LNCaP clone FGC (cell line): ENCODE results near the gene KCNK15.

ENCODE experiments used
- DNase-seq: peaks from one replicate; pipeline ENCODE4 v3.0.0-alpha.2; 2011; ENCODE audit warnings: low read depth
- H3K4me3 ChIP-seq: 2 replicates; pipeline ENCODE4 v1.5.1; 2011; ENCODE audit warnings: mild to moderate bottlenecking, low read depth, low read length, control low read depth
- CTCF ChIP-seq: IDR thresholded peaks from 2 replicates; pipeline ENCODE4 v1.5.1; 2012; ENCODE audit warnings: mild to moderate bottlenecking; ENCODE audit not compliant: control insufficient read depth, insufficient read depth; ENCODE audit errors: extremely low read depth

KCNK15 gene

DNA sequence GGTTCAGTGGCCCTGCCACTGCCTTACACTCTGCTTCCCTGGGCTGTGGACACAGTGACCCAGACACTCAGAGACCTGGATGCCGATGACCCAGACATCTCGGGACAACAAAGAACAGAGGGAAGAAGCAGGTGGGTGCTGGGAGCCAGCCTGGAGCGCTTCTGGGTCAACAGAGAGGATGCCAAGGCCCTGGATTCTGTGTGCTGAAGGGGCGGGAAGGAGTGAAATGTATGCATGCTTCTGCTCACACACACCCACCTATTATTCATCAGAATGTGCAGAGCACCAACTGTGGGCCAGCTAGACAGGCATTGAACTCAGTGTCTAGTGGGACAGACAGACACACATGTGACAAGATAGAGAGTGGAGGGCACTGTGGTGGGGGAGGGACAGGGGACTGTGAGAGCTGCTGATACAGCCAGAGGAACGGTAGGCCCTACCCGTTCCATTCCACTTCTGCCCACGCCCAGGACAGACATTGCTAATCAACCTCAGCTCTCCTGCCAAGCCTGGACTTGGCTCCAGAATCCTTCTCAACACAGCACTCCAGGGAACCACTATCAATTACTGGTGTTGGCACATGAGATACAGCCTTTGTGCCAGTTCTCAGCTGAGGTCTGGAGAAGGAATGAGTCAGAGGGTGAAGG is 20.2 kb downstream of the KCNK15 start:
- no peak overlapping the region for H3K4me3 ChIP-seq
- no peak for DNase-seq
- no peak for TF ChIP-seq CTCF

GRCh38 chr20:44768256-44768655 is 22.6 kb downstream of the KCNK15 start:
- no peak for DNase-seq
- TF ChIP-seq CTCF = no peak
- H3K4me3 ChIP-seq = no peak overlapping the region

- no peak overlapping the region for H3K4me3 ChIP-seq
- no peak for TF ChIP-seq CTCF
- no peak for DNase-seq
Measured at GRCh38 chr20:44768854-44769480, 23.3 kb downstream of the KCNK15 start.

DNA sequence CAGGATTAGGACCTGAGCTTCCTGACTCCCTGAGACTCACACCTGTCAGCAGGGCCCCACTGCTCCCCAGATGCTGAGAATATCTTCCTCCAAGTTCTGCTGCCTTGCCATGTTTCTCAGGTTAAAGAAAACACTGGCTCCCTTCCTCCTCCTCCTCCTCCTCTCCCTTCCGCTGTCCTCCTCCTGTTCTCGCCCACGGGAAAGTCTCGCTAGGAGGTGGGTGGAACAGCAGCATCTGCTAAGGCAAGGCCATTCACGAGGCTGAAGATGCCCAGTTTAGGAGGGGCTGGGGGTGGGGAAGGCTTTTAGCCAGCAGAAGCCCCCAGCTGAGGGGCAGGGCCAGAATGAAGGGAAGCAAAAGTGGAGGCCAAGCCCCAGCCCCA is 23.8 kb downstream of the KCNK15 start:
- no peak for DNase-seq
- no peak for TF ChIP-seq CTCF
- H3K4me3 ChIP-seq = no peak overlapping the region

DNA sequence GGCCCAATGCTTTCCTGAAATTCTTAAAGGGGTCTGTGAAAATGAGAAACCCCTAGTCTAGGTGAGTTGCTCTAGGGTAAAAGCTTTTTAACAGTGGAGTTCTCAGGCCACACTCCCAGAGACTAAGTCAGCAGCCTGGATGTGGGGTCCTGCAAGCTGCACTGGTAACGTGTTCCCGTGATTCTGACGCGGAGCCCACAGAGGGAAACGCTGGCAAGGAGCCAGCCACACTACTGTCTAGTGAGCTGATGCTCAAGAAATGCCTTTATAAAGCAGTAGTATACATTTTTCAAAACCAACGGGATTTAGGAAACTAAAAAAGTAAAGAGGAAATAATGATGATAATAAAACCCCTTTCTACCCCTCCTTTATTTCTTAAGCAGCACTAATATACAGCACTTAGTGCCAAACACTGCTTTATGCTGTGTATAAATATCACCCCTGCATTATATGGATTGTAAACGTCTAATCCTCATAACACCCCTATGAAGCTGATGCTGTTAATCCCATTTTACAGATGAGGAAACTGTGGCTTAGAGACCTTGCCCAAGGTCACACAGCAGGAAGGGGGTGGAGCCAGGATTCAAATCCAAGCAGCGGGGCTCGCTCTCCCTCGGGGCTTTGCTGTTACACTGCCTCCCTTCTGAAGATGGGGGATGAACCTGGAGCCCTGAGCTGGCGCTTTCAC is 25.0 kb downstream of the KCNK15 start:
- no peak for DNase-seq
- H3K4me3 ChIP-seq = no peak overlapping the region
- no peak for TF ChIP-seq CTCF

DNA sequence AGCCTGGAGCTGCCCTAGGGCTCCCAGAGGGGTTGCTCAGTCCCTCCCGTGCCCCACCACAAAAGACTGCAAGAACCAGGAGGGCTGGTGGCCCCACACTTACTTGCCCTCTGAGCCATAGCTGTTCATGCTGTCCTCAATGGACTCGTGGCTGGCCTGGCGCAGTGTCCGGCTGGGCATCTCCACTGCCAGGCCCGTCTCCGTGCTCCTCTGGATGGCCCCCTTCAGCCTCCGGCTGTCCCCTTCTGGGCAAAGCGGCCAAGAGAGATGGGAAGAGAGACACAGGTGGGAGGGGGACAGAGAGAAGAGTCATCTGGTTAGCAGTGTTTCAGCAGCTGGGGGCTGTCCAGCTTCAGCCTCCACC is 25.5 kb downstream of the KCNK15 start:
- no peak for DNase-seq
- H3K4me3 ChIP-seq = no peak overlapping the region
- TF ChIP-seq CTCF = no peak

- TF ChIP-seq CTCF = no peak
- no peak for DNase-seq
- H3K4me3 ChIP-seq = no peak overlapping the region
Measured at GRCh38 chr20:44772636-44773035, 27.0 kb downstream of the KCNK15 start.
